Mucosa of stomach (tissue), 1 donor: ENCODE results near the gene TMEM86B.

Experiments
- H3K27me3 ChIP-seq: one replicate; pipeline ENCODE4 v1.7.0; 2013; ENCODE audit warnings: mild to moderate bottlenecking, low read length; ENCODE audit not compliant: control insufficient read depth, insufficient read depth
- H3K36me3 ChIP-seq: one replicate; pipeline ENCODE4 v1.7.0; 2013; ENCODE audit warnings: low read length; ENCODE audit not compliant: control insufficient read depth, insufficient read depth
- H3K4me1 ChIP-seq: one replicate; pipeline ENCODE4 v1.7.0; 2013; ENCODE audit warnings: mild to moderate bottlenecking, low read length; ENCODE audit not compliant: control insufficient read depth, insufficient read depth
- H3K4me3 ChIP-seq: one replicate; pipeline ENCODE4 v1.7.0; 2013; ENCODE audit warnings: low read length
- H3K9ac ChIP-seq: one replicate; pipeline ENCODE4 v1.7.0; 2013; ENCODE audit warnings: mild to moderate bottlenecking, low read length, moderate library complexity
- H3K9me3 ChIP-seq: one replicate; pipeline ENCODE4 v1.7.0; 2013; ENCODE audit warnings: mild to moderate bottlenecking, low read length, moderate library complexity; ENCODE audit not compliant: control insufficient read depth
- donor health status: Pancreatic carcinoma.

TMEM86B gene

GRCh38 chr19:55245236-55245904 is 16.8 kb upstream of the TMEM86B start:
- peaks cover 8% of the 10 kb centered on the region for H3K36me3 ChIP-seq
- H3K4me1 ChIP-seq = peaks cover 31% of the 10 kb centered on the region
- no peak overlapping the region for H3K4me3 ChIP-seq
- no peaks in the 10 kb centered on the region for H3K9me3 ChIP-seq
- no peaks in the 10 kb centered on the region for H3K27me3 ChIP-seq
- H3K9ac ChIP-seq = no peak overlapping the region

DNA sequence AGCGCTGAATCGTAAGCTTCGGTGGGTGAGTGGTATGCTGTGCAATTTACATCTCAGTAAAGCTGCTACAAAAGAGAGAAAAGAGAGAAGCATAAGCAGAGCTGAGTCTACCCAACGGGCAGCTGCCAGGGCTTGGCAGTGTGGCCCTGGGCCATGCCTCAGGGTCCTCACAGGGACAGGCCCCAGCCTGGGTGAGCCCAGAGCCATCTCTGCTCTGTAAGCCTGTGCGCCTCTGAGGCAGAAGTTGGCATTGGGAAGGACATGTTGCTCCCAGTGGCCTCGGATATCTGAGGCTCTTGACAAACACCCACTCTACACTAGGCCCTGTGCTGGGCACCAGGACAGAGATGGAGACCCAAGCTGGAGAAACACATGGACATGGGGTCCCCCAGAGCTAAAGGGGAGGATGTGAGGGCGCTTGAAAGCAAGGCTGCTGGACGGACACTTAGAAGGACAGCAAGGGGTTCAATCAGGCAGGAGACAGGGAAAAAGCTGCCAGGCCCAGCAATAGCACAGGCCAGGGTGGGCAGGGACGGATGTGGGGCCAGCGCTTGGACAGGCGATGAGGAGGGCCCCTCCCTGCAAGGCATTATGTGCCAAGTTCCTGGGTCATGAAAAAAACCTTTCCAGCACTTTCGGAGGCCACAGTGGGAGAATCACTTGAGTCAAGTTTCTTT is 15.6 kb upstream of the TMEM86B start:
- peaks cover 24% of the 10 kb centered on the region for H3K4me1 ChIP-seq
- H3K36me3 ChIP-seq = peaks cover 16% of the 10 kb centered on the region
- H3K9ac ChIP-seq = no peak overlapping the region
- H3K27me3 ChIP-seq = no peaks in the 10 kb centered on the region
- H3K9me3 ChIP-seq = no peaks in the 10 kb centered on the region
- H3K4me3 ChIP-seq = no peak overlapping the region

- Histone ChIP-seq H3K4me1 (peaks cover 7% of the 10 kb centered on the region), H3K9ac (no peak overlapping the region), H3K9me3 (no peaks in the 10 kb centered on the region), H3K36me3 (peaks cover 20% of the 10 kb centered on the region), H3K4me3 (no peak overlapping the region), H3K27me3 (no peaks in the 10 kb centered on the region)
Measured at GRCh38 chr19:55242517-55242916, 14.0 kb upstream of the TMEM86B start.

- H3K4me1 ChIP-seq = peaks cover 2% of the 10 kb centered on the region
- H3K9me3 ChIP-seq = no peaks in the 10 kb centered on the region
- H3K4me3 ChIP-seq = no peak overlapping the region
- H3K36me3 ChIP-seq = peaks cover 22% of the 10 kb centered on the region
- no peak overlapping the region for H3K9ac ChIP-seq
- no peaks in the 10 kb centered on the region for H3K27me3 ChIP-seq
Measured at GRCh38 chr19:55241935-55242464, 13.4 kb upstream of the TMEM86B start.

- Histone ChIP-seq H3K4me1 (no peaks in the 10 kb centered on the region), H3K36me3 (peaks cover 29% of the 10 kb centered on the region), H3K27me3 (no peaks in the 10 kb centered on the region), H3K4me3 (no peak overlapping the region), H3K9ac (no peak overlapping the region), H3K9me3 (no peaks in the 10 kb centered on the region)
Measured at GRCh38 chr19:55241143-55241934, 12.8 kb upstream of the TMEM86B start.

DNA sequence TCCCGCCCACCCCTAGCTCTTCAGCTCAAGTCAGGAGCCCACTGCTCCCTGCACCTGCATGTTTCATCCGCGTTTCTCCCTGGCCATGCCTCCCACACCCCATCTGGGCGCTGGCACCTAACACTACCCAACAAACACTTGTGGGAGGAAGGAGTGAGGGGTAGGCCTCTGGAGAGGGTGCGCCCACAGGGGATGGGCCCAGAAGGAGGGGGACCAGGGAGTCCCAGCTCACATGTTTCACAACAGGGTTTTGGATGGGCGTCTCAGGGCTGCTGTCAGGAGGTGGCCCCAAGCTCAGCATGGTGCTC is 12.1 kb upstream of the TMEM86B start:
- Histone ChIP-seq H3K9me3 (no peaks in the 10 kb centered on the region), H3K27me3 (no peaks in the 10 kb centered on the region), H3K36me3 (peaks cover 33% of the 10 kb centered on the region), H3K4me1 (no peaks in the 10 kb centered on the region), H3K9ac (no peak overlapping the region), H3K4me3 (no peak overlapping the region)

- Histone ChIP-seq H3K36me3 (peaks cover 33% of the 10 kb centered on the region), H3K4me3 (no peak overlapping the region), H3K9me3 (no peaks in the 10 kb centered on the region), H3K27me3 (no peaks in the 10 kb centered on the region), H3K9ac (no peak overlapping the region), H3K4me1 (no peaks in the 10 kb centered on the region)
Measured at GRCh38 chr19:55239004-55239403, 10.4 kb upstream of the TMEM86B start.

GRCh38 chr19:55238030-55238429 is 9.5 kb upstream of the TMEM86B start:
- Histone ChIP-seq H3K9me3 (no peaks in the 10 kb centered on the region), H3K4me1 (no peaks in the 10 kb centered on the region), H3K27me3 (no peaks in the 10 kb centered on the region), H3K36me3 (peaks cover 33% of the 10 kb centered on the region), H3K4me3 (no peak overlapping the region), H3K9ac (no peak overlapping the region)

DNA sequence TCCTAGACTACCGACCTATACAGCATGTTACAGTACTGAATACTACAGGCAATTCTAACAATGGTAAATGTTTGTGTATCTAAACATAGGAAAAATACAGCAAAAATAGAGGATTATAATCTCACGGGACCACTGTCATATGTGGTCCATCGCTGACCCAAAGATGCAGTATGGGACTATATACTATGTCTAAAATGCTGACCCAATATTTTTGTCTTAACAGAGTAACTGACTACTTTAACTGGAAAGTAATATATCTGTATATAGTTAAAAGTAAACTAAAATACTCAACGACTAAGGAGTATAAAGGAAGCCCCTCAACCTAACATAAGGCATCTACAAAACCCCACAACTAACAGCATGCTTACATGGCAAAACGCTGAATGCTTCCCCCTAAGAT is 4.4 kb upstream of the TMEM86B start:
- no peaks in the 10 kb centered on the region for H3K27me3 ChIP-seq
- H3K4me3 ChIP-seq = no peak overlapping the region
- H3K9me3 ChIP-seq = no peaks in the 10 kb centered on the region
- H3K4me1 ChIP-seq = peaks cover 15% of the 10 kb centered on the region
- peaks cover 23% of the 10 kb centered on the region for H3K36me3 ChIP-seq
- no peak overlapping the region for H3K9ac ChIP-seq

- peaks cover 26% of the 10 kb centered on the region for H3K36me3 ChIP-seq
Measured at GRCh38 chr19:55232286-55232602, 3.7 kb upstream of the TMEM86B start.

GRCh38 chr19:55231391-55232285 is 3.1 kb upstream of the TMEM86B start:
- Histone ChIP-seq H3K9ac (no peak overlapping the region), H3K27me3 (no peaks in the 10 kb centered on the region), H3K9me3 (no peaks in the 10 kb centered on the region), H3K4me3 (no peak overlapping the region), H3K36me3 (peaks cover 20% of the 10 kb centered on the region), H3K4me1 (peaks cover 19% of the 10 kb centered on the region)

More at GRCh38 chr19:55232286-55232602, 3.7 kb upstream of the TMEM86B start:
- Histone ChIP-seq H3K4me3 (no peak overlapping the region), H3K9ac (no peak overlapping the region), H3K27me3 (no peaks in the 10 kb centered on the region), H3K9me3 (no peaks in the 10 kb centered on the region), H3K4me1 (peaks cover 19% of the 10 kb centered on the region)
